T-helper 9 cell (primary cell): ENCODE data around the gene MPV17.
"Not testable (repeated sequence)": the region's sequence is repeated elsewhere in the genome, so short reads cannot be mapped to it uniquely, and the experiment has no call there.

Source experiments
- DNase-seq: peaks from one replicate; pipeline ENCODE4 v3.0.0-alpha.2; 2020

MPV17 gene

DNA sequence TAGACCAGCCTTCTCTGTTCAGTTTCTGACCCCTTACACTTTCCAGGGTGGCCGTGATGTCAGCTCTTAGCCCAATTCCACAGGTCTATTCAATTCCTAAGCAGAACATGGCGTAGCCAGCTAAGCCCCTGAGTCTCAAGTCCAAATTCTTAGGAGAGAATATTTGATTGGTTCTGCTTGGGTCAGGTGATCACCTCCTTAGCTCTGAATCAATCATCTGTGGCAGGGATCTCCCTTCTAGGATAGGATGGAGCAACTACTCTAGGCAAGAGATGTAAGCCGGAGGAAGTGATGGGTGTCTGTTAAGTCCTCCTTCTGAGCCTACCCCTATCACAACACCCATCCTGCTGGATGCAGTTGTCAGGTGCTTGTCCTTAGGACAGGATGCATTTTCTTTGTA, 25.7 kb downstream of the MPV17 start:
- no peak for DNase-seq

DNA sequence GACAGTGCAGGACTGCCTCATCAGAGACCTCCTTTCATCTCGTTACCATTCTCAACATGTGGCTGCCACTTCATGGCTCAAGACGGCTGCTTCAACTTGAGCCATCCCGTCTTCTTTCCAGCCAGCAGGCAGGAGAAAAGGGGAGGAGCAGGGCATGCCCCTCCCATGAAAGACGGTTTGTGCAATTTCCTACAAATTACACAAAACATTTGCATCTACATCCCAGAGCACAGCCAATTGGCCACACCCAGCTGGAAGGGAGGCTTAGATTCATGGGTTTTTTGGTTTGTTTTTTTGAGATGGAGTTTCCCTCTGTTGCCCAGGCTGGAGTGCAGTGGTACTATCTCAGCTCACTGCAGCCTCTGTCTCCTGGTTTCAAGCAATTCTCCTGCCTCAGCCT, 26.4 kb downstream of the MPV17 start:
- no peak for DNase-seq

DNA sequence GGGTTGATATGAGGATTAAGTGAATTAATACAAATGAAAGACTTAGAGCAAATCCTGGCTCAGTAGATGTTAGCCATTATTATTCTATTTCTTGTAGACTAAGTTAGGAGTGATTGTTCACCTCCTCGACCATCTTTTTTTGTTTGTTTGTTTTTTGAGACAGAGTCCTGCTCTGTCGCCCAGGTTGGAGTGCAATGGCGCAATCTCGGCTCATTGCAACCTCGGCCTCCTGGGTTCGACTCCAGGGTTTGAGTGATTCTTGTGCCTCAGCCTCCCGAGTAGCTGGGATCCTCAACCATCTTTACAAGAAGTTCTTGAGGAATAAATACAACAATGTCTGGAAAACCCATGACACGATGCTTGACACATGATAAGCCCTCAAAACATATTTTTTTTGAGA, 28.0 kb downstream of the MPV17 start:
- DNase-seq = no peak

DNA sequence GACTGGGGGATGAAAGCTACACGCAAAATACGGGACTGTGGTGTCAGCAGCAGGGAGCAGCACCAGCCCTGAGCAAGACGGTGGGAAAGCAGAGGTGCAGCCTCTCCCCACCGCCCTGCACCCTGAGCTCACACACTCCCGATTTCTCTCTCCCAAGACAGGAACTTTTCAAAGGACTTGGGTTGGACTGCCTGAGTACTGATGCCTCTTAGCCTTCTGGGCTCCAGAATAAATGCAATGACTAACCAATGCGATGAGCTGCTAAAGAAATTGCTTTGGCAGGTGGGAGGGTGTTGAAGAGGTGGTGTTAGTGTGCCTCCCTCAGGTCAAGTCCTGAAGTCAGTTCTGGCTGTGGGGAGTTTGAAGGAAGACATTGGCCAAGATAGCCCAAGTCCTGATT, 31.0 kb downstream of the MPV17 start:
- no peak for DNase-seq

DNA sequence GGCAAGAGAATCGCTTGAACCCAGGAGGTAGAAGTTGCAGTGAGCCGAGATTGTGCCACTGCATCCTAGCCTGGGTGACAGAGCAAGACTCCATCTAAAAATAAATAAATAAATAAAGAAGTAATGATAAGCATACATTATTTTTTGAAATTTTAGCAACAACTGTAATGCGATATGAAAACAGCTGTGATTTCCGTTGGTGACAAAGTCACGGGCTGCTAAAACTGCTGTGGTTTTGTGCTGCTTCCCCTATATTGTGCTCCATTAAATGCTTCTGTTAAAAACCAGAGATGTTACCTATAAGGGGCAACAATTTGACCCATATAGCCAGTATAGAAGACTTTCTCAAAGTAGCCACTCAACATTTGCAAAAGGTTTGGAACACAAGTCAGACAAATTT, 32.3 kb downstream of the MPV17 start:
- DNase-seq = no peak

DNA sequence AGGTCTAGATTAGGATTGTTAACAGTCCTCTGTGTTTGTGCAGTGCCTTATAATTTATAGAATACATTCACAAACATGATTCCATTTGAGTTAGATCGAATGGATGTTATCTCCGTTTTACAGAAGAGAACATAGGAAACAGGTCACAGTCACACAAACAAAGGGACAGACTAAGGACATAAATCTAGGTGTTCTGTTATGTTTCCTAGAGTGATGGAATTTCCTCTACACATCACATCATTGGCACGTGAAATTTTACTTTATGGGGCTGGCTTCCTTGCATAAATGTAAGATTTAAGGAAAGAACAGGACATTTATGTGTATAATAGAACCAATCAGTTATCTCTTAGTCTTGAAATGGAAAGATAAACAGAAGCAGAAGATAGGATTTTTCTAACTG, 34.3 kb downstream of the MPV17 start:
- no peak for DNase-seq

DNA sequence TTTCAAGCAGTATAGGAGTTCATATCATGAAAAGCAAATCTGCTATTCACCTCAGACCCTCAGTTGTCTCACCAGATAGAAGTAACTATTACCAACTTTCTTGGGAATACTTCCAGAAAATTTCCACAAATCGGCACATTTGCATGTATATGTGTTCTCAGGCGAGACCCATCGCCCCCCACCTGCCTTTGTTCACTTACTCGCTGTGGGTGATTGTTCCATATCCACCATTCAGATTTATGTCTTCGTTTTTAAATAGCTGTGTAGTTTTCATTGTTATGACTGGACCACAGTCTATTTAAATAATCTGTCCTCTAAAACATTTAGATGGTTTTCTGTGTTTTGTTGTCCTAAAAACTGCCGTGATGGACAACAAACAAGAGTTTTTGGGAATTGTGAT, 37.4 kb downstream of the MPV17 start:
- no peak for DNase-seq

DNA sequence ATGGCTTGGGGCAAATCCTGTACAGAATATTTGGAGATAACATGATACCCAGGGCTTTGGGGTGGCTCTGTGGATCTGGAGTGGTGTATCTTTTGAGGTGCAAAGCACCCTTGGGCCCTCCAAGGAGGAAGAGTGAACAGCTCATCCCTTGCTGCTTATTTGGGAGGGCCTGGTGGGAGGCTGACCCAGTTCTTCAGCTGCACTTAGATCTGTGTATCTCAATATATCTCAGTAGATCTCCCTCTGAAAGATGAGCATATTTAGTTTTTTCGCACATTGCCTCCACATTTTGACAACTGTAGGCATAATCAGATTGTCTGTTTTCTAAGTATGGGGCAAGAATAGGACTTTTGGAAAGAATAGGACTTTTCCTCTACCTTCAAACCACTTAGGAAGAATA, 37.9 kb downstream of the MPV17 start:
- no peak for DNase-seq

DNA sequence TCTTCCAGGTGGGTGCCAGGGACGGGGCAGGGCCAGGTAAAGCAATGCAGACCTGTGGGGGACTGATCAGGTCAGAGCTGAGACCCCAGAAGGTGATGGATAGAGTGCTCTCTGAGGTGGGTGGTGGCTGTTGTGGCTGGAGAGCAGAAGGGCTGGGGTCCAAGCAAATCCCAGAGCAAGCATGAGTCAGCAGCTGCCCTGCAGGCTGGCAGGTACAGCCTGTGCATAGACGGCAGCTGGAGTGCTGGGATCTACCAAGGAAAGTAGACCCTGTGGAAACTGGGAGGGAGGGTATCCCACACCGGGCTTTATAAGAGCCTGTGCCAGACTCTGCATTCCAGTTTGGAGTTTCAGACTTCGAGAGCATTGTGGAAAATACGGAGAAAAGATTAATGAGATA, 40.0 kb downstream of the MPV17 start:
- DNase-seq = no peak

DNA sequence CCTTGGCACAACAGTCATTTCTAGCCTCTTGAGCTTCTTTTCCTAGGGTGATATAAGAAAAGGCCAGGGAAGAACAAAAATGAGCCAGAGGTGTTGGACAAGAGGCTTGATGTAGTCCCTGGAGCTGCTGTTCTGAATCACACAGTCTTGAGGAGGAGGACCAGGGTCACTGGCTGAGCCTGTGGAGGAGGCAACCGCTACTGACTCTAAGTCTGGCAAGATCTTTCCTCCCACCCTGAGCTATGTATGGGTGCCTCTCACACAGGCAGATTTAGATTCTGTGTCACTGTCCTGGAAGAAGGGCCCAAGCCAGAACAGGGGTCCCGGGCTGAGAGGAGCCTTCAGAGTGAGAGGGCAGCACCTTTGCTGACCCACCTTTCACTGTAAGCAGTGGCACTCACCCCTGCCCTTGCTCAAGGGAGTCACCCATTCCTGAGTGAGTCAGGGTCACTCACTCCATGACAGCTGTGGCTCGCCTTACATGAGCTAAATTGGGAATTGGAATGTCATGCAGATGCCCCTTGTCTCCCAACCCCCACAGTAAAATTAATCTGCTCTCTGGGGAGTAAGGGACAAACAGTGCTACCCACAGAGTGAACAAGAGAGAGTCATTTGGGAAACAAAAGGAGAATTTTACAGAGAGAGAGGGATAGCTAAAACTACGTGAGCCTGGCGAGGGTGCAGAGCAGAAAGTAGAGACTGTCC, 40.9 kb downstream of the MPV17 start, which contains the start of gene TRIM54:
Gene TRIM54 (plus strand): TSS at position 575 of the 705 bp plus-strand sequence. CDS start 303 bp downstream, outside the sequence.
- DNase-seq = no peak

DNA sequence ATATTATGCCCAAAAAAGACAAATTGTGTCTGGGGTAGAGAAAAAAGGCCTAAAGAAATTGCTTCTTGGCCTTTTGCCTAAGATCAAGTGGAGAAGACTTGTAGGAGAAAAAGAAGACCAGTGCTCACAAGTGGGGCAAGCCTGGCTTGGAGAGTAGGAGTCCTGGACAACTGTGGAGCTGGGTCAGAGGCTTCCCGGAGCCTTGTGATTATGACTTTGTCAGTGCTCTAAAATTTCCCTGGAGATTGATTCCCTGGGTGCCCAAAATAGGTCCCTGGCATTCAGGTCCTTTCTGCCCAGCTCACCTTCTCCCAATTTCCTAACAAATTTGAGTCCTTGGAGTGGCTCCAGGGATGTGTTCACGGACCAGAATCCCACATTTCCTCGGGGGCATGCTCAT, 41.5 kb downstream of the MPV17 start:
- no peak for DNase-seq

DNA sequence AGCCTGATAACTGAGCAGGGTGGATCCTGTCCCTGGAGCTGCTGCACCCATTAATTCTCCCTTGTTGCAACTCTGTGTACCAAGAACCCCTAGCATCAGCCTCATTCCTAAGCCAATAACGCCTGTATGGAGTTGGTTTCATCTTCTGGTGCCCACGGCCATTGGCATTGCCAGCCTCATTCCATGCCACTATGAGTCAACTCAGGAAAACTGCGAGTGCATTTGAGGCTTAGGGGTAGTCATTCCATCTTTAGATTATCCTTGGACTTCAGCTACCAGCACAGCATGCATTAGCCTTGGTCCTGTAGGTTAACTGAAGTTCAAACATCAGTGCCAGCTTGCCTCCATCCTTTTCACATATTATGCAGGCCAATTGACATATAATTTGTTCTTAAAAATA, 42.1 kb downstream of the MPV17 start:
- no peak for DNase-seq

DNA sequence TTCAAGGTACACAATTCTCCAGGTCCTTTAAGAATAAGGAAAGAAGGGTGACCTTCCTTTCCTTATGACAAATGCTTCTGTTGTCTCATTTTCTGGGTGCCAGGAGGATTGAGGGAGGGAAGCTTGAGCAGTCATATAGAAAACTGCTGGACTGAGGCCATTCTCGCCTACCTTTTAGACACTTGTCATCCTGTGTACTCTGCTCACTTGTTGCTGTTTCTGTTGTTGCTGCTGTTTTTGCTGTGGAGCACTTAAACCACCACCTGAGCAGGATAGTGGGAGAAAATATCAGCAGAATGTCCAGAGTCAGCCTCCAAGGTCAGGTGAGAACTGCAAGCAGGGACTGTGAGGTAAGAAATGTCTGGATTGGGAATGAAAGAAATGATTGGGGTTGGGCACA, 44.9 kb downstream of the MPV17 start:
- DNase-seq = no peak

DNA sequence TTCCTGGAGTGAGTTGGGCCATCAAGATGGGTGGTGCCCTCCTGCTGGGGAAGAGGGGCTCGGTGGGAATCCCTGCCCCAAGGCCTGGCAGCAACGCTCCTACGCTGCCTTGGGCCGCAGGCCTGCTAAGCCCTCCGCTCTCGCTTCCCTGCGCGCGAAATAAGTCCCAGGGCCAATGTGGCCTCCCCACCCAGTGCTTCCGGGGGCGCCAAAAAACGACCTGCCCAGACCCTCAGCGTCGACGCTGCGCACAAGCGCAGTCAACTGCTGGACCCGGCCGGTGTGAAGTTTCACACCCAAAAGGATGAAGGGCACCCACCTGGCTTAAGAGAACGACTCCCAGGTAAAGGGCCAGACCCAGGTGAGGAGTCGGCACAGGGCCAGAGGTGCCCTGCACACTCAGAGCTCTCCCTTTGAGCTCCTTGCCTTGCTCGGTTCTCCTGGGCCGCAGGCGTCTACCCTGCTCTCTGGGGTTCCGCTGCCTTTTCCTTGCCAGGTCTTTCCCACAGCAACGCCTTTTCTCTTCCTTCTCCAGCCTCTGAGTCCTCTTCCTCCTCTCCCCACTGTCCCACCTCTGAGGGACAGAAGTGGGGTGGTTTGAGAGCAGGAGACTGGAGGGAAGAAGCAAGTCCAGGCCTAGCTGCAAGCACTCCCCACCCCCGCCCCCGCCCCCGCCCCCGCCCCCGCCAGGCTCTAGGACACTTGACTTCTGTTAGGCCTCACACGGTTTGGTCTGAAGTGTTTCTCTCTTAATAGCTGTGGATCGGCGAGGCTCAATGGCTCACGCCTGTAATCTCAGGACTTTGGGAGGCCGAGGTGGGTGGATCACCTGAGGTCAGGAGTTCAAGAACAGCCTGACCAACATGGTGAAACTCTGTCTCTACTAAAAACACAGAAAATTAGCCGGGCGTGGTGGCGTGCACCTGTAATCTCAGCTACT, 47.4 kb downstream of the MPV17 start, which contains the start of gene DNAJC5G:
Gene DNAJC5G (plus strand): TSS at position 223 of the 940 bp plus-strand sequence. CDS start 1,296 bp downstream, outside the sequence.
- no peak for DNase-seq

DNA sequence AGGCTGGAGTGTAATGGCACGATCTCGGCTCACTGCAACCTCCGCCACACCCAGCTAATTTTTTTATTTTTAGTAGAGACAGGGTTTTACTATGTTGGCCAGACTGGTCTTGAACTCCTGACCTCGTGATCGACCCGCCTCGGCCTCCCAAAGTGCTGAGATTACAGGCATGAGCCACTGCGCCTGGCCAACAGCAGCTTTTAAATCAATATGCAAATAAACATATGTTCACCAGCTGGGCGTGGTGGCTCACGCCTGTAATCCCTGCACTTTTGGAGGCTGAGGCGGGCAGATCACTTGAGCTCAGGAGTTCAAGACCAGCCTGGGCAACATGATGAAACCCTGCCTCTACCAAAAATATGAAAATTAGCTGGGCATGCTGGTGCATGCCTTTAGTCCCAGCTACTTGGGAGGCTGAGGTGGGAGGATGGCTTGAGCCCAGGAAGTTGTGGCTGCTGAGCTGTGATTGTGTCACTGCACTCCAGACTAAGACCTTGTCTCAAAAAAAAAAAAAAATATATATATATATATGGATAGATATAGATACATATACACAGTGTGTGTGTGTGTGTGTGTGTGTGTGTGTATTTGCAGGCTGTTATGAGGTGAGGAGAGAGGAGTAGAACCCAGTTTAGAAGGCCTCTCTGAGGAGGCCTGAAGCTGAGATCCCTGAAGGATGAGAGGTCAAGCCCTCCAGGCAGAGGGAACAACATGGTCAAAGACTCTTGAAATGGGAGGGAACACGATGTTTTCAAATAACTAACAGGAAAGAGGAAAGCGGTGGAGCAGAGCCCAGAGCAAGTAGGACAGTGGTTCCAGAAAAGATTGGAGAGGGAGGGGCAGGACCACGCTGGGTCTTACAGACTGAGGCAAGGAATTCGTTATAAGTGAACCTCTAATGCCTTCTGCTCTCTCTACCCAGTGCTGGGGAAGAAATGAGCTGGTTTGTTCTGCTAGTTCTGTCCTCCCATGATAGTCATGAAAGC, 50.1 kb downstream of the MPV17 start:
- DNase-seq = not testable (repeated sequence)

DNA sequence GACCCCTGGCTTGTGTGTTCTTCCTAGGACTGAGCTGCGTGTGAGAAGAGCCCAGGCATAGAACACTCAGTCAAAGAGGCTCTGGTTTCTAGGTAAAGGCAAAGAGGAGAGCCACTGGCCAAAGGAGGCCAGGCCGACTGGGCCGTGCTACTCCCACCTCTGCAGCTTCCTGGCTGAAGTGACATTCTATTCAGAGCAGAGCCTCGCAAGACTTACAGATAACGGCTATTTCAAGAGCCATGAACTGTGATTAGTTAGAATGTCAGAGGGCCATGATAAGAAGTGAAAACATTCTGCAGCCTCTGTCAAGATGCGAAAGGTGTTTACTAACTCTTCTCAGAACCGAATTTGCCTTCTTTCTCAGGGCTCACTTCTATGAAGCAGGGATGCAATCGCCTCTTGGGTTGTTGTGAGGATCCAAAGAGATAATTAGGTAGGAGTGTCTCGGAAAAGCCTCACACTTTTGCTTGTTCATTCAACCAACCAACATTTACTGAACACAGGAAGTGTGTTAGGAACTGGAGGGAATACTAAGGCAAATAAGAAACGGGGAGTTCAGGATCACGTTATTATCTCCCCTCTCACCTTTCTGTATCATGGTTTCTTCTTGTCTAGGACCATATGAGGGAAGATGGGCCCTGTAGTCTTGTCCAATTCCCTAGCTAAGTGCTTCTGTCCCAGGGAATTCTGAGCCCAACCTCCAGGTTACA, 51.1 kb downstream of the MPV17 start:
- no peak for DNase-seq

DNA sequence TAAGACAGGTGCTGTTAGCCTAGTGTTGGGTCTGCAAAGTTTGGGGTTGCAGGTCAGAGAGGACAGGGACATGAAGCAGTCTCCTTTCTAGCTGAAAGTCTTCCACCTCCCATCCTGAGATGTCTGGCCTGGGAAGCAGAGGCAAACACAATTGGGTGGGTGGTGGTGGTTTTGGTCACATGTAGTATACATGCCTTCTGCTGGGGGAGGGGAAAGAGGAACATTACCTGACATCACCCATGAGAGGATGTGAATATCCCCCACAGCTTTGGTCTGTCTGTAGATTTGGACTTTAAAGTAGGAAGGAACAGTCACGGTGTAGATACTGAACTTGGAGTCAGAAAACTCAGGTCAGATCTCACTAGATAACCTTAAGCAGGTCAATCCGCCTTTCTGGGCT, 52.2 kb downstream of the MPV17 start:
- DNase-seq = no peak

DNA sequence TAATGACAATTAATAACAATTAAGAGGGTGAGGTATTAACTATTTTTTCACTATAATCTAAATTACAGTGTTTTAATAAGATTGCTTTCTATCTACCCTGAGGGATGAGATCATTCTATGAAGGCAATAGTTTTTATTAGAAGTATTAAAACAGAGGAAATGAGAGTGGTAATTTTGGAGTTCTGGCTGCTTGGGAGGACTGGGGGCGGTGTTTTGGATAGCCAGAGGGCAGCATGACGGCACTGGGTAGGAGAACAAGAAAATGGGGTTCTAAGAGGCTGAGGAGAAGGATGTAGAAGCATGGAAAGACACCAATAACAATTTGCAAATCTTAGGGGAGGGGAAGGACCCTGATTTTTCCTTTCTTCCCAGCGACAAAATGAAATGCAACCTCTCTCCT, 52.8 kb downstream of the MPV17 start:
- DNase-seq = no peak

DNA sequence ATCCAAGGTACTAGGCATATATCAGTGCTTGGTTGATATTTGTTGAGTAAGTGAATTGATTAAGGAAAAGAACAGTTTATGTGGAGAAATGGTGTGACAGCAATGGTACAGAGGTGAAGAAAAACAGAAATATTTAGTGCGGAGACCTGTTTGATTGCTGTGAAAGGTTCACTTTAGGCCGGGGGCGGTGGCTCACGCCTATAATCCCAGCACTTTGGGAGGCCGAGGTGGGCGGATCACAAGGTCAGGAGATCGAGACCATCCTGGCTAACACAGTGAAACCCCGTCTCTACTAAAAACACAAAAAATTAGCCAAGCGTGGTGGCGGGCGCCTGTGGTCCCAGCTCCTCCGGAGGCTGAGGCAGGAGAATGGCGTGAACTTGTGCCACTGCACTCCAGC, 54.6 kb downstream of the MPV17 start:
- DNase-seq = not testable (repeated sequence)

DNA sequence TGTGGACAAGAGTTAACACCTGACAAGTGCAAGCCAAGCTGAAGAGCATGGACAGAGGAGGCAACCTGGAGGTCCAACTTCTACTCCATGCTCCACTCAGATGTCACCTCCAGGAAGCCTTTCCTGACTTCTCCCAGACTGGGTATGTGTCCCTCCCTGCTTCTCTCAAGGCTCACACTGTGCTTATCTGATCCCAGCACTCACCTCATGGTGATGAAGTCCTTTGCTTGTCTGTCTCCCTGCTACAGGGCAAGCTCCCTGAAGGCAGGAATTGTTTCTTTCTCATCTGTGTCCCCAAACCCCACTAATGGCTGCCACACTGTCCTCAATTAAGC, 57.4 kb downstream of the MPV17 start:
- DNase-seq = no peak

DNA sequence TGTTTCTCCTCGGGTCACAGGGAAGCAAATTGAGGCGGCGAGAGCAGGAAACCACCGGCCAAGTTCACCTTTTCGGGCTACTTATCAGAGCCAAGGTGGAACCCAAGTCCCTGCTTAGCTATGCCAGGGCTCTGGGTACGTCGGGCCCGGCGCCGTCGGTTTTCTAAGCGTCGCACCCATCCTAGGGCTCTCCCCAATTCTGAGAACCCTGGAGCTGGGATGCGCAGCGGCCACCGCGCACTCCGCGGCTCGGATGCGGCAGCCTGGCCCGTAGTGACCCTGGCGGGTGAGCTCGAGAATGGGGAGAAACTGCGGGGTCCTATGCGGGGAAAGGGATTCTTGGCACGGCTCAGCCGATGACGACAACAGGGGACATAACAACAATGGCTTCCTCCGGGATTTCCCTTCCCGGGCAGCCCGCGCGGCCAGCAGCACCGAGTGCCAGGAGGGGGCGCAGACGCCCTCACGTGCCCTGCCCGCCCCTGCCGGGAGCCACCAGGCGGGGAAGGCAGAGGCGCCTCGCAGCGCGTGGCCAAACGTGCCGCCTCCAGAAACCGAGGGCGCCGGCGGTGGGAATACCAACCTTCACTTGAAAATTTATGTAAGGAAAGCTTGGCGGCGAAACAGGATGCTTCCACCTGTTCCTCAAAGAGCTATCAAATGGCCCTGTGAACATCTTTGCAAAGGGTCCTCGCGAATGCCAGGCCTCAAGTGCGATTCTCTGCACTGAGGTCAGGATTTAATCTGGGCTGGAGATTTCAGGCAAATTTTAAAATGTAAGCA, 58.0 kb downstream of the MPV17 start:
- peak; percentile 55 for DNase-seq
